ENCODE measurements around the gene MYOF.
A peak's percentile ranks its signal among the peaks of the same experiment; 100 is the strongest.

Gene MYOF

GRCh38 chr10:93482145-93482834 lies at the start of gene MYOF:
MYOF (minus strand) TSS chr10:93482334; CDS start chr10:93482194, 140 bp downstream.
- DNase-seq, result peak; percentile 87

GRCh38 chr10:93518531-93518930 lies 36.4 kb upstream of the MYOF start:
- DNase-seq, result no peak

DNA sequence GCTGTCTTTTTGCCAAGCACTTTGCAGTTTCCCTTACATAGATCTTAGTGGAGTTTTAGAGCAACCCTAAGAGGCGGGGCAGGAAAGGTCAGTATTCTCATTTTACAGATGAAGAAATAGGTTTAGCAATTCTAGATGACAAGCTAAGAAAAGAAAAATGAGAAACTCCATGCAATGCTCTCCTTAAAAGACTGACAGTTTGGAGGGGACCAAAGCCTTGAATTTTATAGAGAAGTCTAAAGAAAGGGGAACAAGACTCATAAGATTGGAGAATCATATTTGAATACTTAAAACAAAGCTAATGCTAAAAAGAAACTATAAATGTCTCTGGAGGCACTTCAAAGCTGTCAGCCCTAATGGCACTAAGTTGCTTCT lies 33.9 kb upstream of the MYOF start:
- DNase-seq, result peak; percentile 85

- DNase-seq, result peak; percentile 89
Measured at GRCh38 chr10:93515071-93516005, 33.2 kb upstream of the MYOF start.

GRCh38 chr10:93514521-93514920 lies 32.4 kb upstream of the MYOF start:
- peak; percentile 36 for DNase-seq

GRCh38 chr10:93513091-93513490 lies 31.0 kb upstream of the MYOF start:
- DNase-seq, result no peak

DNA sequence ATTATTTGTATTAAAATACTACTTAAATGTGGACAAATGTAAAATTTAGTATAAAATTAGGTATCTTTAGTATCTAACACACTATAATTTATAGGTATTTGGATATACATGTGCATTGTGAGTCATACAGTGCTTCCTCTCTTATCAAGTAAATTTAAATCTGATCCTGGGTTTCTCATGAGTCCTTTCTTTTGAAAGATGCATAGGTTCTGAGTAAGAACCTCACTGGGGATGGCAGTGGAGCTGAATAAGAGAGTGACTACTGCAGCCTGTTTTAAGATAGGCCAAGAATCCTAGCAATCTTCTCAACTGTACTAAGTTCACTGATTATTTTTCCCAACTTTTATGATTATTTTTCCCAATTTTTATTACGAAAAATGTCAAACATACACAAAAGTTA lies 30.4 kb upstream of the MYOF start:
- peak; percentile 7 for DNase-seq

- DNase-seq, result no peak
Measured at GRCh38 chr10:93509816-93510215, 27.7 kb upstream of the MYOF start.

DNA sequence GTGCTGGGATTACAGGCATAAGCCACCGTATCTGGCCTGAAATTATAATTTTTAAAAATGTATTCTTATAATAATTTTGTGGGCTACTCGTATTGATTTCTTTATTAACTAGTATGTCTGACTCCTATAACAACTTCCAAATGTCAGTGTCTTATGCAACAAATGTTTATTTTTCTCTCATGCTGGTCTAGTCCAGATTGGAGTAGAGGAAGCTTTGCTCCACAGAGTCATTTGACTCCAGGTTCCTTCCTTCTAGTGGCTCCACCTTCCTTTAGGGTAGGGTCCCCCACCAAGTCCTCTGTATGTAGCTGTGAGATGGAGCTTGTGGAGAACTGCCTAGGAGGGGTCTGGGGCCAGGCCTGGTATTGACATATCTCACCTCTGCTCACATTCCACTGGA lies 22.9 kb upstream of the MYOF start:
- DNase-seq, result no peak

DNA sequence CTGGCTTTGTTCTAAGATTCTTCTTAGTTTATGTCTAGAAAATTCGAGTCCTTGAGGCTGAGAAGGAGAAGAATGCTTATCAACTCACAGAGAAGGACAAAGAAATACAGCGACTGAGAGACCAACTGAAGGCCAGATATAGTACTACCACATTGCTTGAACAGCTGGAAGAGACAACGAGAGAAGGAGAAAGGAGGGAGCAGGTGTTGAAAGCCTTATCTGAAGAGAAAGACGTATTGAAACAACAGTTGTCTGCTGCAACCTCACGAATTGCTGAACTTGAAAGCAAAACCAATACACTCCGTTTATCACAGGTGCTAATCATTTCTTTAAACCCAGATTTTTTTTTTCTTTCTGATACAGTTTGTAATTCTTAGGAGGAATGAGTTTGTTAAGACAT lies 20.9 kb upstream of the MYOF start:
- DNase-seq, result no peak

- DNase-seq, result no peak
Measured at GRCh38 chr10:93501650-93502049, 19.5 kb upstream of the MYOF start.

GRCh38 chr10:93498166-93498565 lies 16.0 kb upstream of the MYOF start:
- DNase-seq, result no peak

DNA sequence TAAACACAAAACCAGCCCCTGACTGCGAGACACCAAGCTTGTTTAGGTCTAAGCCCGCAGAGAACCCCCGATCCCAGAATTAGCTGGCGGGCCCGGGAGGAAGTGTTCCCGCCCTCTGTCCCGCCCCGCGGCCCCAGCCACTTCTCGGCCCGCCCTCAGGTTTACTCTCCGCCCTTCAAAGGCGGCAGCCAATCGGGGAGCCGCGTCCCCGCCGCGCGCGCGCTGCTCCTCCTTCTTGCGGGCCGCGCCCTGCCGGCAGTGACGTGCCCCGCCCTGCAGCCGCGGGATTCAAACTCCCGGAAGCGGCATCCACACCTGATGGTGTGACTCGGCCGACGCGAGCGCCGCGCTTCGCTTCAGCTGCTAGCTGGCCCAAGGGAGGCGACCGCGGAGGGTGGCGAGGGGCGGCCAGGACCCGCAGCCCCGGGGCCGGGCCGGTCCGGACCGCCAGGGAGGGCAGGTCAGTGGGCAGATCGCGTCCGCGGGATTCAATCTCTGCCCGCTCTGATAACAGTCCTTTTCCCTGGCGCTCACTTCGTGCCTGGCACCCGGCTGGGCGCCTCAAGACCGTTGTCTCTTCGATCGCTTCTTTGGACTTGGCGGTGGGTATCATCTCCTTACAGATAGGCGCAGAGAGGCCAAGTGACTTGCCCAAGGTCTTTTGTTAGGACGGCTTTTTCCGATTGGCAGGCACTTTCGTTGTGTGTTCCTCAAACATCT lies 14.3 kb upstream of the MYOF start, which contains the start of gene CEP55:
TSS of gene CEP55 (plus strand) at position 291 of the 720 bp plus-strand sequence. CDS start 3,440 bp downstream, outside the sequence.
- DNase-seq, result peak; percentile 95

DNA sequence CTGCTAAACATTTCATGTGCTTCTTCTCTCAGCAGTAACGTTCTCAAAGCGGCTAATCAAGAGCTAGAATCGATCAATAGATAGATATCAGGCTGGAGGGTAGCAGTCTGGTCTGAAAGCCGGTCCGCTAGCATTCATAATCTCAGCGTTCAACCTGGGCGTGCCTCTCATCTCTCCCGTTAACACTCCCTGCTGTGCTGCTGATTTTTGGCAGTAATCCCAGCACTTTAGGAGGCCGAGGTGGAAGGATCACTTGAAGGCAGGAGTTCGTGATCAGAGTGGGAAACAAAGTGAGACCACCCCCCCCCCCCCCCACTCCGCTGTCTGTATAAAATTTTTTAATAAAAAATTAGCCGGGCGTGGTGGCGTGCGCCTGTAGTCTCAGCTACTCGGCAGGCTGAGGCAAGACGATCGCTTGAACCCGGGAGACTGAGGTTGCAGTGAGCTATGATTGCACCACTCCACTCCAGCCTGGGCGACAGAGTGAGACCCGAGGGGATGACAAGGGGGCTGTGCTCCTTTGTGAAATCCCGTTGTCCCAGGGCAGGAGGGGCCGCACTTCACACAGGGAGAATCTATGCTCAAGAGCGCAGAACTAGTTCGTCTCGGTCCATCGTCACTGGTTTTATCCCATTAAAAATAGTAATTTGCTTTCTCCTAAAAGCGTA lies 13.7 kb upstream of the MYOF start:
- no peak for DNase-seq

DNA sequence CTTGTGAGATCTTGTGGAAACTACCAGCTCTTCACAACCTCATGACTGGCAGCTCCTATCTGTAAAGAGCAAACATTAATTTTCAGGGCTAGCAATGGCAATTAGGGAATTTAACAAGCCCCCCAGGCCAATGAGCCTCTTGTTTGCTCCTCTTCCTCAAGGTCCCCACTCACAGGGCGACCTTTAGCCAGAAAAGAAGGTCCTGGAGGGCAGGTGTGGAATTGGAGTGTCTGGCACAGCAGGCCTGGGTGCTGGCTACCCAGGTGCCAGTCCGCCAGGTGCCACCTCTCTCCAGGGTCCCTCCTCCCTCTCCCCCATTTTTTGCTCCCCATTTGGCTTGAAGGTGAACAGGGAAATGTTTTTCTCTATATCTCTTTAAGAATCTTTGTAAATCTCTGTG lies 12.4 kb upstream of the MYOF start:
- no peak for DNase-seq

- DNase-seq, result no peak
Measured at GRCh38 chr10:93493162-93493561, 11.0 kb upstream of the MYOF start.

DNA sequence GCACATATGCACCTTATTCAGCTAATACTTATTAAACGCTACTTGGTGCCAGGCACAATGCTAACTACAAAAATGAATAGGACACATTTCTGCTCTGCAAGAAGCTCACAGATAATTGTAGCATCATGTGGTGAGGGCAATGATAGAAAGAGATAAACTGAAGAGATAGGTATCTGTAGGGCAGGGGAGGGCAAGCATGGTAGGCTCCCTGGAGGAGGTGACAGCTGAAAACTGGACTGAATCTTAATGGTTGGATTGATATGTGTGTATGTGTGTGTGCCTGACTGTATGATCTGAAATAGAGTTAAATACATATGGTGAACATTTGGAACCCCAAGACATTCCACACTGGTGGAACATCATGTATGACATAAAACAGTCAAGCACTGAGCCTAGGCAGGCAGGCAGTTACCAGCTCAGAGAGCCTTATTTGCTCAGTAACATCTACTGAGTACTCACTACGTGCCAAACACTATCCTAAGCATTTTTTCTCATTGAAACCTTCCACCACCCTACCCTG lies 9.5 kb upstream of the MYOF start:
- DNase-seq, result no peak

DNA sequence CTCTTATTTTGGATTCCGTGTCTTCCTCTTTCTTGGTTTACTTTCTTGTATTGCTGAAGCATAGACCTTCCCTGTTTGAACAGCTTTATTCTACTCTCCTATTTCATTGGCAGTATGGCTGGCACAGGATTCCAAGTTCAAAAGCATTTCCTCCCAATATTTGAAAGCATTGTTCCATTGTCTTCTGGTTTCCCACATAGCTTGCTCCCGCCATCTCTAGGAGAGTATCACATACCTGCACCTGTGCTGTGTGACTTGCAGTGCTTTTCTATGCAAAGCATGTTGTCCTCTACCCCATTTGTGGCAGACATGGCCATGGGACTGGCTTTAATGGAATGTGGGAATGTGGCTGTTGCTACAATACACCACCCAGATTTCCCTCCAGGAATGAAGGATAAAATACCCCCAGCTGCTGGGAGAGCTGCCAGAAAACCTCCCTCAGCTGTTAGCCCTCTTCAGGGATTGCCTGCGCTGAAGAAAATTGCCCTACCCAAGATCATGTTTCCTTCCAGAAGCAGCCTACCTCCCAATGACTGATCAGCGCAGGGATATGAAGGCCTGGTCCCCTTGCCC lies 6.9 kb upstream of the MYOF start:
- no peak for DNase-seq

- DNase-seq, result no peak
Measured at GRCh38 chr10:93485690-93486089, 3.6 kb upstream of the MYOF start.

DNA sequence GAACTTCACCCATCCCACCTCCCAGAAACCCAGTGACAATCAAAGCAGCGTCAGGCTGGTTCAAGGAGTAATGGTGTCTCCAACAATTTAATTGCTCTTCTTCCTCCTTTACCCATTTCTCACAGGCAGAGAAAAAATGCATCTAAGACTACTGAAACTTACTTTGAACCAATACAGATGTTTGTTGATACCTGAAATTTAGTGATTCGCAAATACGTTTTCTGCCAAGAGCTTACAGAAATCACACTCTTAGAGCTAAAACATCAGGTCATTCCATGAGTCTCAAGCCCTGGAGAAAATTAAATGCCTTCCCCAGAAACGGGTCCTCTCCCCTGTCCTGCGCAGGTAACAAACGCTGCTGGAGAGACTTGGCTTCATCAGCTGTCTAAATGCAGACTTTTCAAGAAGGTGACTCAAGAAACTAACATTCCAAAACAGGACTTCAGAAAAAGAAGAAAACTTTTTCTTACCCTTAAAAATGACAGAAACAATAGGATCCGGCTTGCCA lies 443 bp downstream of the MYOF start:
- DNase-seq, result peak; percentile 33

DNA sequence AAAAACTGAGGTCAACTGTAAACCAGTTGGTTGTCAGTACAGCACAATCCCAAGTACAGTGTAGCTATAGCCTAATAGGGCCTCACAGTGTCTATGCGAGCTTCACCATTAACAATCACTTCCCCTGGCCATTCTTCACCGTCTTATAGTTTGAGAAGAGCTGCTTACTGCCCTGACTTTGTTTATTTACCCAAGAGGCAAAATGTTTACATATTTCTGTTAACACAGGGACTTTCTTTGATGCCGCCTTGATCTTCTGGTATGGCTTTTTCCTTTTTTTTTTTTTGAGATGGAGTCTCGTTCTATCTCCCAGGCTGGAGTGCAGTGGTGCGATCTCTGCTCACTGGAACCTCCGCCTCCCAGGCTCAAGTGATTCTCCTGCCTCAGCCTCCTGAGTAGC lies 3.3 kb downstream of the MYOF start:
- no peak for DNase-seq

GRCh38 chr10:93476756-93477155 lies 5.4 kb downstream of the MYOF start:
- no peak for DNase-seq

All from inflammatory macrophage treated with lipopolysaccharide for 4 hours (primary cell).